Dedifferentiated amniotic fluid mesenchymal stem cell (primary cell): Measurements from ENCODE around the gene EIPR1.

Experiments used
- DNase-seq: peaks from one replicate; pipeline ENCODE4 v3.0.0-alpha.2; 2016; ENCODE audit errors: extremely low spot score

EIPR1 gene

DNA sequence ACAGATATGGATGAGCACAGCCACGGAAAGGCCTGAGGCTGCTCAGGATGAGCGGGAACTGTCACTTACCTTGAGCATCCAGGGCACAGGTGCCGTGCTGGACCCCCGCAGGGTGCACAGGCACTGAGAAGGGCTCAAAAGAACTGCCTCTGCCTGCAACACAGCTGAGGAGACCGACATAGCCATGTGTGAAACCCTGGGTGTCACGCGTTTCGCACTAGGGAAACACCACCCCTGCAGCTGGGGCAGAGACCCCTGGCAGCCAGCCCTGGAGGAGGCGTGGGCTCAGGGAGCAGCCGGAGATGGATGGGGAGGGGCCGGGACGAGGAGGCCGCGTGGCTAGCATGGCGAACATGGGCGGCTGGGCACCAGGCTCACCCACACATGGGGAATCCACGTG lies 228.9 kb downstream of the EIPR1 start:
- DNase-seq = no peak

DNA sequence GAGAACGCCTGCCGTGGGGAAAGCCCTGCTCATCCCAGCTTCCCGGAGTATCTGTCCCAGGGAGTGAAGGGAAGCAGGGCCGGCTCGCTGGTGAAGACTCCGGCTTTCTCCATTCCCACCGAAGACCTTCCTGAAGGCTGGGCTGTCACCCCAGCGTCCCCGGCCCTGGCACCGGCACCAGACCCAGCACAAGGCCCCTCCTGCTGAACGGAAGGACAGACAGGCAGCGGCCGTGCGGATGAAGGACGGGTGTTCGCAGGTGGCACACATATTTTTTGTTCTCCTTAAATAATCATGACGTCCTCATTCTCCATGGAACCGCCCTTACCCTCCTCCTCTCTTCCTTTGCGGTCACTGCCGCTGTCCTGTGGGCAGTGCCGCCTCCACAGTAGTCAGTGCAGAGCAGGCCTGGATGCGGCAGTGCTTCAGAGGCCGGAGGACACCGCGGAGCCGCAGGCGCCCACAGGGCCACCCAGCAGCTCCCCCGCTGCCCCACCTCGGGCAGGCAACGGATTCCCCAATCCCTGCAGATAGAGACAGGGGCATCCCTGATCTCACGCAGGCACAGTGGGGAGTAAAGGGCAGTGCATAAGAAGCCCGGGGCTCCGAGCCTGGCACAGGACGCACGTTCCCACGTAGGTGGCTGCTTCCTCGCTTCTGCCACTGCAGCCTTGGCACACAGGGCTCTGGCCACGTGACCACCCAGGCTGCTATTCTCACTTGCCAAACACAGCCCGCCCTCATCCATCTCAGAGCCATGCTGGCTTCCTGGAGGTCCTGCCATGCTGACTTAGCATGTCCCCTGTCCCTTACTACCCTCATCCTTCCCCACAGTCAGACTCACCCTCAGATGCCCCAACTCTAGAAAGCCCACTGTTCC lies 229.7 kb downstream of the EIPR1 start:
- DNase-seq = no peak

DNA sequence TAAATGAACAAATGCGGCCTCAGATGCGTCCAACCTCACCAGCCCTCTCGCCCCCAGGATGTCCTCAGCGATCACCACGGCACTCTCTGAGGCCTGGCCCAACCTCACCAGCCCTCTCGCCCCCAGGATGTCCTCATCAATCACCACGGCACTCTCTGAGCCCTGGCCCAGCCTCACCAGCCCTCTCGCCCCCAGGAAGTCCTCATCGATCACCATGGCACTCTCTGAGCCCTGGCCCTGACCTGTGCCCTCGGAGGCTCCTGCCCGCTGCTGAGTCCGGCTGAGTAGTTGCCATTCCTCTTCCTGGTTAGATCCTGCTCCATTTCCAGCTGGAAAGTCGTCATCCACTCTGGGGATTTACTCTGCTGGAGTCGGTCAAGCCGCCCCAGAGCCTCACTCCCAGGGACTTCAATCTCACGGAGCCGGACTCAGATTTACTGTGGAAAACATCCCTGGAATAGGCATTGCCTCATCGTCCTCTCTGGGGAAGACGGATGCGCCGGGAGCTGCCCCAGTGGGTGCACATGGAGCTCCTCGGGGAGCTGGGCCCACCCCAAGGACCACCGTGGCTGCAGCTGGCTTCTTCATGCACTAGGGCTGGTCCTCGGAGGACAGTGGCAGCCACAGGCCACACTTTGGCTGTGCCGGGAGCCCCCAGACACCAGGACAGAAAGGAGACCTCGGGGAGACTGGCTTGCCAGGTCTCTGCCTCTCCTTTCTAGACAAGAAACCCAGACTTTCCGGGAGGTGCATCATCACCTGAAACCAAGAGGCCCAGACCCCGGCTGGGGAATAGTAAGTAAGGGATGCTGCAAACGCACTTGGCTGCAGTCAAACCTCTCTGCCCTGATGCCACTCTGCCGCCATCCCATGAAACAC lies 230.6 kb downstream of the EIPR1 start:
- DNase-seq = no peak

DNA sequence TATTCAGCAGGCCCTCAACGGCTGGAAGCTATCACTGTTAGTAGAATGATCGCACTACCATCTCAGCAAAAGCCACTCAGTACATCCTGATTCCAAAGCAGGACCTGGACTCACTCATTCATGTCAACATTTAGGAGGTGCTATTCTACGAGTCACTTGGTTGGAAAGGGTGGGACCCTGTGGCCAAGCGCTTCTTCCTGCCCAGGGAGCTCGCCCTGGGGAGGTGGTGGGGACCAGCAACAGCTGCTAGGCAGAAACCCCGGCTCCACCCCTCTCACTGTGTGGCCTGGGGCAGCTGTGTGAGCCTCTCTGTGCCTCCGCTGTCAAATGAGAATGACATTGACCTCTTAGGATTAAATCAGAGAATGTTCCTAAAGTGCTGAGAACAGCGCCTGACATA lies 231.4 kb downstream of the EIPR1 start:
- DNase-seq = no peak

DNA sequence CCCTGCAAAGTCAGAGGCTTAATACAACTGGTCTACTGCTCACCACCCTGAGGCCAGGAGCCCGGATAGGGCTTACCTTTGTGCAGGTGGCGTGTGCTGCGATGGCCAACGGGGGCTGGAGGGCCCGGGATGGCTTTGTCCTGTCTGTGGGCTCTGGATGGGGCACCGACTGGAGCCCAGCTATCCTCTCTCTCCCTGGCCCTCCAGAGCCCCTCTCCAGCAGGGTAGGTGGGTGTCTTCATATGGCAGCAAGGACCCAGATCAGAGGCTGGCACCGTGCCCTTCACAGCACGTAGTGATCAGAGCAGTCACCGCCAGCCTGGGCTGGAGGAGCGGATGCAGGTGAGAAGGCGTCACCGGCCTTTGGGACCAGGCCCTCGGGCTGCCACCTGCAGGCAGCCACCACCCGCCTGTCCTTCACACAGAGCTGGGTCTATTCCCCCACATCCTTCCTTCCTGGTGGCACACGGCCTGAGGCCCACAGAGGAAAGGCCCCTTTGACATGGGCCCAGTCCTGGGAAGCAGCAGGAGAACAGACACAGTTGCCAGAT lies 232.1 kb downstream of the EIPR1 start:
- no peak for DNase-seq

DNA sequence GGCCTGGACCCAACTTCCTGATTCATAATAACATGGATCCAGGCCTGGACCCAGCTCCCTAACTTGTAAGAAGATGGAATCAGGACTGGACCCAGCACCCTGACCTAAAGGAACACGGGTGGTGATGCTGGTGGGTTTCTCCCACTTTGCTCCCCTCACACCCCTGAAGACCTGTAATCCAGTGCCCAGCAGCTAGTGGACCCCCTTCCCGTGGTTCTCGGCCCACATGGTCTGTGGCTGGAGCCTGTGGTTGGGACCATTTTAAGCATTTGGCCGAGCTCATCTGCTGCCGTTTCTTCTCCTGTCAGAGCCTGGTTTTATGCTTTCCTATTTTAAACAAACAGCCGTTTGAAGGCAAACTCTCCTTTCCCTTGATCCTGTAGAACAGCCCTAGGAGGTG lies 232.8 kb downstream of the EIPR1 start:
- DNase-seq = no peak

DNA sequence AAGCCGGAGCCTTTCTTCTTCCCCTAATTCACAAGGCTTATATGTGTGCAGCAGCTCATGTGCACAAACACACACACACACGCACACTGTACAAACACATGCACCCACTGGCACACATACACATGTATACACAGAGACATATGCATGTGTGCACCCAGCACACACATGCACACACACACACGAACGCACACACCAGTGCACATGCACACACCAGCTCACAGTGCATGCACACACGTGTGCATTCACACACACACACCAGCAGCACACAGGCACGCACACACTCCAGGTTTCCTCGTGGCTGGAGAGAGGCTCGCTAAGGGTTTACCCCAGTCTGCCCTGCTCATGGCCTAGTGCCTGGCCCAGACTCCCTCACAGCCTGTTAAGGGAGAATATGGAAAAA lies 234.0 kb downstream of the EIPR1 start:
- no peak for DNase-seq

DNA sequence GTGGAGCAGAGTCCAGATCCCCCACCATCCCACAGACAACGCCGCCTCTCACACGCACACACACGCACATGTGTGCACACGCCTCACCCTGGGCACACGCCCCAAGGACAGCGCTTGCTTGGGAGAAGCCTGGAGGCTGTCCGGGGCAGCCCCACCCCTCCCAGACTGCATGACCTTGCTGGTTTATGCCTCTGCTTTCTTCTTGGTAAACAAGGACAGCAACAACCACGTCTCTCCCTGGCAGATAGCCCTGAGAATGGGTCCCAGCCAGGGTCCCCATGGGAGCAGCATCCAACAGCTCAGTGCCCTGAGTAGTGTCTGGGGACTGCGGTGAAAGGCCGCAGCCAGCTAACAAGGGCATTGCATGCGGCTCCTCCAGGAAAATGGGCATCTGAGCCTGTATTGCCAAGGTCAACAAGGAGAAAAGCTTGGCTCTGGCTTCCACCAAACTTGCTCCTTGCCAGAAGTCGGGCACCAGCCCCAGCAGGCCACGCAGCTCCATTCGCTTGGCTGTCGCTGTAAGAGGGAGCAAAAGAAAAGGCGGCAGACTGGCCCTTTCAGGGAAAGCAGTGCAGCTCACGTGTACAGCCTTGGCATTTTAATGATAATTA lies 234.6 kb downstream of the EIPR1 start:
- no peak for DNase-seq

DNA sequence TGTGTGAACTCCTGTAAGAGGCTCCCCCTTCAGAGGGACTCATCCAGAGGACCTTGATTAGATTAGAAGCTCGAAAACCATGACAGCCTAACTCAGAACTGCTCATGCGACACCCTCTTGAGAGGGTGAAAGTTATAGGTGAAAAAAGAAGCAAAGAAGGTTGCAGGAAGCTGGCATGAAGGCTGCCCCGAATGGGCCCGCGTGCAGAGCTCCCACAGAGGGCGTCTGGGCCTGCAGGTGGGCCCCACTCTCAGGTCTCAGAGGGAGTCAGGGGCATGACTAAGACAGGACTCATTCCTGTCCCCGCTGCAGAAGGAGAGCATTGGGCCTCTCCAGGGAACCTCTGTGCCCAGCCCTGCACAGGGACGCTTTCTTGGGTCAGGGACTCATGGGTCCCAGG lies 235.4 kb downstream of the EIPR1 start:
- no peak for DNase-seq

DNA sequence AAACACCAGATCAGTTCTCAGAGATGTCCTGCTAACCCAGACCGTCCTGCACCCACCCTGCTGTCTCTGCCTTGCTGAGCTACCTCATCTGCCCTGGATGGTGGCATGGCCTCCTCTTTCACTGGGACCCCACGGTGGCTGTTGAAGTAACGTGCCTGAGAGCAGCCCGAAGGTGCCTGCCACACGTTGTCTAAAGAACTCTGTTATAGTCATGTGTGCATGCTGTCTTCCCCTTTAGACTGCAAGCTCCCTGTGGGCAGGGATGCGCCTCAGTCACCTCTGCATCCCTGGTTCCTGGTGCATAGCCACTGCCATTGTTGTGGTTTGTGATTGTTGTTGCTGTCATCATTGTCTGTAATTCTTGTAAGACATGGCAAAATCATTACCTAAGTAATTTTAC lies 235.9 kb downstream of the EIPR1 start:
- DNase-seq = no peak

DNA sequence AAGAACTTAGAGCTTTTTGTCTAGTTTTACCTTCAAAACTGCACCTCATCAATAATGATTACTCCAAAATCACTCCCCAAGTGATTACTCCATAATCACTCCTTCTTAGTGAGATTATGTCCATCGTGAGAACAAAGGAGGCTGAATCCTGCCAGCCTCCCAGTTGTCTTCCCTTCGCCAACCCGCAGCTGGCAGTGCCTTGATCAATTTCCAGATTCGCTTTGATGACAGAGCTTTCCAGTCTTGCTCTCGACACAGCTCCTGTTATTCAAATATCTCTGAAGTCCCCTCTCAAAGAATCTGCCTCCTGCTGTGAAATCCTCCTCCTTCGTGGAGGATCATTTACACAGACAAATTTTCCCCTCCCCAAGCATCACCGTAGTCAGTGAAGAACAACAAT lies 237.7 kb downstream of the EIPR1 start:
- no peak for DNase-seq
